Panc1 (cell line): ENCODE data around the gene ATXN7L1. TPM values are rescaled to one million over a fixed set of nuclear protein-coding genes. Genes with fewer than 3 reads are reported as not detected.

Experiments used
- ATAC-seq: fragments of 200-7000 bp; cut with Tn5 transposase; 2 replicates; pipeline ENCODE4 v1.9.1; 2020; ENCODE audit warnings: mild to moderate bottlenecking, moderate library complexity
- BruUV-seq: library from RNA; stranded (reverse); fragments of 400-500 nt; replicated peaks from 2 replicates; lab custom pipeline; 2021; lab: Mats Ljungman, UMichigan
- CTCF ChIA-PET: fragments of 300-600 bp; sonication (Branson Sonifier 250); formaldehyde crosslinking; loops from one replicate; lab custom pipeline; 2022; ENCODE audit warnings: antibody characterized with exemption; lab: Charles Lee
- POLR2A ChIA-PET: fragments of 300-600 bp; sonication (Branson Sonifier 250); formaldehyde crosslinking; loops from one replicate; lab custom pipeline; 2022; ENCODE audit warnings: antibody characterized with exemption; lab: Charles Lee
- DNase-seq: peaks from one replicate; pipeline ENCODE4 v3.0.0-alpha.2; 2010; ENCODE audit warnings: low read depth, low spot score
- H3K27ac ChIP-seq: 2 replicates; pipeline ENCODE4 v1.5.1; 2011; ENCODE audit warnings: mild to moderate bottlenecking, low read length, inconsistent platforms
- H3K27me3 ChIP-seq: fragments of 200-500 bp; sonication (Bioruptor generic); 2 replicates; pipeline ENCODE4 v1.6.0; 2014; ENCODE audit warnings: low read length, inconsistent platforms; ENCODE audit not compliant: control insufficient read depth, insufficient read depth
- H3K36me3 ChIP-seq: fragments of 200-500 bp; sonication (Bioruptor generic); 2 replicates; pipeline ENCODE4 v1.5.1; 2014; ENCODE audit warnings: inconsistent platforms, mild to moderate bottlenecking, low read length, moderate library complexity; ENCODE audit not compliant: control insufficient read depth, insufficient read depth
- H3K4me1 ChIP-seq: 2 replicates; pipeline ENCODE4 v1.5.1; 2011; ENCODE audit warnings: inconsistent platforms, mild to moderate bottlenecking, low read length, moderate library complexity; ENCODE audit not compliant: control insufficient read depth, insufficient read depth
- H3K4me3 ChIP-seq, 2 experiments: 2 replicates each; pipeline ENCODE4 v1.5.1; 2011 to 2012; ENCODE audit warnings: low read depth in 2 of 2, low read length in 2 of 2, mild to moderate bottlenecking in 2 of 2, inconsistent platforms in 1 of 2, moderate library complexity in 1 of 2
- H3K9me3 ChIP-seq: fragments of 200-500 bp; sonication (Bioruptor generic); 2 replicates; pipeline ENCODE4 v1.5.1; 2014; ENCODE audit warnings: low read depth, mild to moderate bottlenecking, inconsistent platforms, low read length, moderate library complexity; ENCODE audit not compliant: control insufficient read depth, insufficient read depth
- POLR2AphosphoS5 ChIP-seq: IDR thresholded peaks from 2 replicates; pipeline ENCODE4 v1.6.1; 2012; ENCODE audit warnings: mild to moderate bottlenecking, low read depth, low read length, moderate library complexity
- SIN3A ChIP-seq: IDR thresholded peaks from 2 replicates; pipeline ENCODE4 v1.6.1; 2012; ENCODE audit warnings: low read depth, mild to moderate bottlenecking, low read length, moderate library complexity, borderline replicate concordance; ENCODE audit not compliant: insufficient read depth
- TCF7L2 ChIP-seq: IDR thresholded peaks from 2 replicates; pipeline ENCODE4 v1.6.1; 2011; ENCODE audit warnings: mild to moderate bottlenecking, low read depth, low read length, inconsistent platforms
- in situ Hi-C: cut with HindIII; loops from 2 replicates; pipeline ENCODE4 v1.10.0; 2016; ENCODE audit warnings: low sequenced_read_pairs, low pct_unique_long_range_greater_than_20kb
- intact Hi-C: fragments of 100-400 bp; cut with micrococcal nuclease; formaldehyde crosslinking; loops from one replicate; pipeline ENCODE4 v1.10.0; 2022; ENCODE audit not compliant: unreplicated experiment
- total RNA-seq: library from RNA; stranded (reverse); gene quantifications from one replicate; pipeline ENCODE4 v1.2.1, GENCODE V29; 2021; ENCODE audit not compliant: unreplicated experiment
- TF ChIP-seq, protein P1 (sequence below), 2 experiments: IDR thresholded peaks; 2 replicates each; pipeline ENCODE4 v1.6.1; 2011 to 2012; ENCODE audit warnings: low read depth in 2 of 2, control low read depth in 1 of 2, low read length in 1 of 2, mild to moderate bottlenecking in 1 of 2, moderate library complexity in 1 of 2; ENCODE audit not compliant: insufficient read depth in 1 of 2
- TF ChIP-seq, protein P2 (sequence below): fragments of 450-650 bp; IDR thresholded peaks from 2 replicates; pipeline ENCODE4 v1.5.1; 2017; ENCODE audit warnings: mild to moderate bottlenecking

The ATXN7L1 gene
- total RNA-seq, 1 experiment from 2014 or later = 10.8 TPM

DNA sequence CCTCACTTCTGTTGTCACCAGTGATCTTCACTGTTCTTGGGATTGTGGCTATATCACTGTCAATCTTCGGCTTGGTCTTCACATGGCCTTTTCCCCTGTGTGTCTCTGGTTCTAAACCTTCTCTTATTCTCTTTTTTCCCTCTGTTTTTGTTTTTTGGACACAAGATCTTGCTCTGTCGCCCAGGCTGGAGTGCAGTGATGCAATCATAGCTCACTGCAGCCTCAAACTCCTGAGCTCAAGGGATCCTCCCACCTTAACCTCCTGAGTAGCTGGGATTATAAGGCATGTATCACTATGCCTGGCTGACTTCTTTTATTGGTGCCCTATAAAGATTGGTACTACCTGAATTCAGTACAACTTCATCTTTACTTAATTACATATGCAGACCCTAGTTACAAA lies 151.7 kb downstream of the ATXN7L1 start:
- H3K36me3 ChIP-seq = no peaks in the 10 kb centered on the region
- CTCF ChIA-PET = interaction anchor here (0.7 kb wide), 2 partner anchors 222 to 1645 kb away, joined by 3 to 5 read pairs; no protein-coding TSS in a partner anchor
- DNase-seq (no peak), ATAC-seq (no peak)
- intact Hi-C loops (no loop called here), in situ Hi-C loops (no loop called here)
- no peaks in the 10 kb centered on the region for H3K4me1 ChIP-seq
- no peaks in the 10 kb centered on the region for H3K27me3 ChIP-seq
- TF ChIP-seq, protein P1, sequence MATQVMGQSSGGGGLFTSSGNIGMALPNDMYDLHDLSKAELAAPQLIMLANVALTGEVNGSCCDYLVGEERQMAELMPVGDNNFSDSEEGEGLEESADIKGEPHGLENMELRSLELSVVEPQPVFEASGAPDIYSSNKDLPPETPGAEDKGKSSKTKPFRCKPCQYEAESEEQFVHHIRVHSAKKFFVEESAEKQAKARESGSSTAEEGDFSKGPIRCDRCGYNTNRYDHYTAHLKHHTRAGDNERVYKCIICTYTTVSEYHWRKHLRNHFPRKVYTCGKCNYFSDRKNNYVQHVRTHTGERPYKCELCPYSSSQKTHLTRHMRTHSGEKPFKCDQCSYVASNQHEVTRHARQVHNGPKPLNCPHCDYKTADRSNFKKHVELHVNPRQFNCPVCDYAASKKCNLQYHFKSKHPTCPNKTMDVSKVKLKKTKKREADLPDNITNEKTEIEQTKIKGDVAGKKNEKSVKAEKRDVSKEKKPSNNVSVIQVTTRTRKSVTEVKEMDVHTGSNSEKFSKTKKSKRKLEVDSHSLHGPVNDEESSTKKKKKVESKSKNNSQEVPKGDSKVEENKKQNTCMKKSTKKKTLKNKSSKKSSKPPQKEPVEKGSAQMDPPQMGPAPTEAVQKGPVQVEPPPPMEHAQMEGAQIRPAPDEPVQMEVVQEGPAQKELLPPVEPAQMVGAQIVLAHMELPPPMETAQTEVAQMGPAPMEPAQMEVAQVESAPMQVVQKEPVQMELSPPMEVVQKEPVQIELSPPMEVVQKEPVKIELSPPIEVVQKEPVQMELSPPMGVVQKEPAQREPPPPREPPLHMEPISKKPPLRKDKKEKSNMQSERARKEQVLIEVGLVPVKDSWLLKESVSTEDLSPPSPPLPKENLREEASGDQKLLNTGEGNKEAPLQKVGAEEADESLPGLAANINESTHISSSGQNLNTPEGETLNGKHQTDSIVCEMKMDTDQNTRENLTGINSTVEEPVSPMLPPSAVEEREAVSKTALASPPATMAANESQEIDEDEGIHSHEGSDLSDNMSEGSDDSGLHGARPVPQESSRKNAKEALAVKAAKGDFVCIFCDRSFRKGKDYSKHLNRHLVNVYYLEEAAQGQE (IDR thresholded peaks at IDR 0.05; ENCODE audit: insufficient read depth in 1 of 2, low read depth in 2 of 2, low read length in 1 of 2) = no peak
- no peak for TF ChIP-seq TCF7L2
- no peak for TF ChIP-seq SIN3A
- TF ChIP-seq, protein P2, sequence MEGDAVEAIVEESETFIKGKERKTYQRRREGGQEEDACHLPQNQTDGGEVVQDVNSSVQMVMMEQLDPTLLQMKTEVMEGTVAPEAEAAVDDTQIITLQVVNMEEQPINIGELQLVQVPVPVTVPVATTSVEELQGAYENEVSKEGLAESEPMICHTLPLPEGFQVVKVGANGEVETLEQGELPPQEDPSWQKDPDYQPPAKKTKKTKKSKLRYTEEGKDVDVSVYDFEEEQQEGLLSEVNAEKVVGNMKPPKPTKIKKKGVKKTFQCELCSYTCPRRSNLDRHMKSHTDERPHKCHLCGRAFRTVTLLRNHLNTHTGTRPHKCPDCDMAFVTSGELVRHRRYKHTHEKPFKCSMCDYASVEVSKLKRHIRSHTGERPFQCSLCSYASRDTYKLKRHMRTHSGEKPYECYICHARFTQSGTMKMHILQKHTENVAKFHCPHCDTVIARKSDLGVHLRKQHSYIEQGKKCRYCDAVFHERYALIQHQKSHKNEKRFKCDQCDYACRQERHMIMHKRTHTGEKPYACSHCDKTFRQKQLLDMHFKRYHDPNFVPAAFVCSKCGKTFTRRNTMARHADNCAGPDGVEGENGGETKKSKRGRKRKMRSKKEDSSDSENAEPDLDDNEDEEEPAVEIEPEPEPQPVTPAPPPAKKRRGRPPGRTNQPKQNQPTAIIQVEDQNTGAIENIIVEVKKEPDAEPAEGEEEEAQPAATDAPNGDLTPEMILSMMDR = no peak
- no peak for TF ChIP-seq POLR2AphosphoS5
- no peaks in the 10 kb centered on the region for H3K9me3 ChIP-seq
- BruUV-seq = no TSS peak
- no peak overlapping the region for H3K27ac ChIP-seq
- POLR2A ChIA-PET = interaction anchor here (0.6 kb wide), 1 partner anchor 911 kb away, joined by 15 read pairs; no protein-coding TSS in a partner anchor
- no peak overlapping the region for H3K4me3 ChIP-seq

DNA sequence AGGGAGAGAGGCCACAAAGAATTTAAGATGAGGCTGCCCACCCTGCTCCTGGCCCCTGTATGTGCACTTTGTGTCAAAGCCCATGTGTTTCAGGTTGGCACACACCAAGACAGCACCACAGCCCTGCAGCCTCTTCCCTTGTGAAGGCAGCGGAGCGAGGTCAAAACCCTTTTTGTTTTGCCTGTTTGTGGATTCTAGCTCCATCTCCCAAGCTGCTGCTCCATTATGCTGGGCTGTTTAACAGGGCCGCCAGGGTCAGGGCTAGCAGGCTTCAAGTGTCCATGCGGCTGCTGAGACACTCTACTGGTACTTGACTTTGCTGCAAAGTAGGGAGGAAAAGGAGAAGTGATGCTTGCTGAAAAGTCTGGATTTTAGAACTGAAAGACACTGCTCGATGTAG lies 152.8 kb downstream of the ATXN7L1 start:
- H3K27ac ChIP-seq = no peak overlapping the region
- H3K27me3 ChIP-seq = no peaks in the 10 kb centered on the region
- no peak for TF ChIP-seq TCF7L2
- TF ChIP-seq, protein P2 = no peak
- TF ChIP-seq SIN3A = no peak
- TF ChIP-seq, protein P1 (IDR thresholded peaks at IDR 0.05; ENCODE audit: insufficient read depth in 1 of 2, low read depth in 2 of 2, low read length in 1 of 2) = no peak
- TF ChIP-seq POLR2AphosphoS5 = no peak
- ChIA-PET CTCF (no interaction called here), POLR2A (no interaction called here)
- in situ Hi-C loops = no loop called here
- BruUV-seq = no TSS peak
- H3K4me3 ChIP-seq = no peak overlapping the region
- H3K36me3 ChIP-seq = no peaks in the 10 kb centered on the region
- H3K4me1 ChIP-seq = no peaks in the 10 kb centered on the region
- intact Hi-C loops = no loop called here
- DNase-seq = no peak
- no peaks in the 10 kb centered on the region for H3K9me3 ChIP-seq
- ATAC-seq = no peak
